BE2C (cell line): Measurements from ENCODE around the gene HPCAL1.

Experiments
- DNase-seq: peaks from one replicate; pipeline ENCODE4 v3.0.0-alpha.2; 2020
- H3K27me3 ChIP-seq: fragments of 250-450 bp; sonication (Bioruptor Pico); 2 replicates; pipeline ENCODE4 v1.5.1; 2020; ENCODE audit warnings: mild to moderate bottlenecking
- H3K36me3 ChIP-seq: fragments of 250-450 bp; sonication (Bioruptor Pico); 2 replicates; pipeline ENCODE4 v1.5.1; 2020; ENCODE audit warnings: mild to moderate bottlenecking
- H3K4me1 ChIP-seq: fragments of 250-450 bp; sonication (Bioruptor Pico); 2 replicates; pipeline ENCODE4 v1.5.1; 2020
- H3K4me3 ChIP-seq: 2 replicates; pipeline ENCODE4 v1.5.1; 2011; ENCODE audit warnings: low read depth, low read length
- H3K9me3 ChIP-seq: fragments of 250-450 bp; sonication (Bioruptor Pico); 2 replicates; pipeline ENCODE4 v1.5.1; 2020
- CTCF ChIP-seq: IDR thresholded peaks from 2 replicates; pipeline ENCODE4 v1.5.1; 2012; ENCODE audit warnings: mild to moderate bottlenecking, low read depth, low read length

The HPCAL1 gene

DNA sequence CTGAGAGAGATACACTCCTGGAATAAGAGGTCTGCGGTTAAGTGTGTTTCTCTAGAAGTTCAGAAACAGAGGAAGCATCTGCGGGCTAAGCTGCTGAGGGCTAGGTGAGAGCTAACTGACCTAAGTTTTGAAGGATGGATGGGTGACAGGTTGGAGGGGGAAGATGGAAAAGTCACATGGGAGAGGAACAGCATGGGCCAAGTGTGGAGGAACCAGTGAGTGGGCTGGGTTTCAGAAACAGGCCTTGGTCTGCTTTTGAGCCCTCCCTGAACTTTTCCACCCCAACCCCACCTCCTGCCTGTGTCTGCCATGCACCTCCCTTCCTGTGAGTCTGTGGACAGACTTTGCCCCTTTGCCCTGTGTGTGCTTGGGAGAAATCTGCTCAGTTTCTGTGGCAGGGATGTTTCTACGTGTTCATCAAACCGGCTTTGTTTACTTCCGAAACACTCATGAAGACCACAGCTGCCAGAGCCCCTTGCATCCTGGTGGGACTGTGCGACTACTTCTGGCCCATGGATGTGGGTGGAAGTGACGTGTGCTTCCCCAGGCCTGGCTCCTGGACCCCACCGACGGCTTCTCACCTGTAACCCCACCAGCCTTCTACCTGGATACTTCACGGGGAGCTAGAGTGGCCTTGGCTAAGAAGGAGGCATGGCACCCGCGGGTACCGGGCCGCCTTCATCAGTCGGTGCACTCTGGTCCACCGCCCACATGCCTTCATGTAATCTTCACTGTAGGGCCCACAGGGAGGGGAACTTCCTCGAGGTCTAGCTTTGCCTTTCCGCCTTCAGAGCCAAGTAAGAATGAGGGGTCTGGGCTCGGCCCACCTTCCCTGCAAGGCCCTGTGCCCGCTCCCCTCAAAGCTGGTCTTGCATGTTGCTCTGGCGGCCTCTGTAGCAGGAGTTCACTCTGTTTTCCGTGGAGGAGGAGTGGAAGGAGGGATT, 1.4 kb upstream of the HPCAL1 start:
- Histone ChIP-seq H3K4me3 (no peak overlapping the region), H3K4me1 (peaks cover 25% of the 10 kb centered on the region), H3K36me3 (no peaks in the 10 kb centered on the region), H3K9me3 (no peaks in the 10 kb centered on the region), H3K27me3 (no peaks in the 10 kb centered on the region)
- no peak for DNase-seq
- TF ChIP-seq CTCF, result no peak

GRCh38 chr2:10301941-10302478, 694 bp upstream of the HPCAL1 start:
- no peaks in the 10 kb centered on the region for H3K9me3 ChIP-seq
- no peaks in the 10 kb centered on the region for H3K27me3 ChIP-seq
- H3K36me3 ChIP-seq, result no peaks in the 10 kb centered on the region
- TF ChIP-seq CTCF, result no peak
- peak overlapping the region; percentile 49 for H3K4me3 ChIP-seq
- no peak for DNase-seq
- peaks cover 29% of the 10 kb centered on the region for H3K4me1 ChIP-seq

- no peak for TF ChIP-seq CTCF
- Histone ChIP-seq H3K4me3 (peak overlapping the region; percentile 85), H3K27me3 (no peaks in the 10 kb centered on the region), H3K4me1 (peaks cover 28% of the 10 kb centered on the region), H3K36me3 (no peaks in the 10 kb centered on the region), H3K9me3 (no peaks in the 10 kb centered on the region)
- DNase-seq, result peak; percentile 30
These were observed 533 bp downstream of the HPCAL1 start for GRCh38 chr2:10303181-10303693.

GRCh38 chr2:10303694-10304378, 1.1 kb downstream of the HPCAL1 start:
- peaks cover 25% of the 10 kb centered on the region for H3K4me1 ChIP-seq
- peak overlapping the region; percentile 85 for H3K4me3 ChIP-seq

More at GRCh38 chr2:10303694-10304378, 1.1 kb downstream of the HPCAL1 start:
- no peaks in the 10 kb centered on the region for H3K36me3 ChIP-seq
- H3K9me3 ChIP-seq, result no peaks in the 10 kb centered on the region
- H3K27me3 ChIP-seq, result no peaks in the 10 kb centered on the region
- peak; percentile 14; the same call in 1 of the 2 replicates for TF ChIP-seq CTCF
- DNase-seq, result peak; percentile 78
